Upper lobe of left lung (tissue), 6 donors: ENCODE measurements around the gene STUB1. TPM values are rescaled to one million over a fixed set of nuclear protein-coding genes. Genes with fewer than 3 reads are reported as not detected.
A peak's percentile ranks its signal among the peaks of the same experiment; 100 is the strongest.

Experiments
- ATAC-seq, 2 donors: fragments of 200-7000 bp; cut with Tn5 transposase; one replicate each; pipeline ENCODE4 v1.9.1; 2022; ENCODE audit warnings: mild to moderate bottlenecking in 2 of 2, moderate library complexity in 2 of 2; ENCODE audit not compliant: low FRiP score in 2 of 2
- DNase-seq, 2 donors: peaks; one replicate each; pipeline ENCODE4 v3.0.0-alpha.2; 2019 to 2020
- H3K27ac ChIP-seq, 4 donors: fragments of 200-600 bp; sonication (generic); one replicate each; pipeline ENCODE4 v1.5.1; 2016 to 2019
- H3K27me3 ChIP-seq, 4 donors: fragments of 200-600 bp; sonication (generic); one replicate each; pipeline ENCODE4 v1.5.1; 2017 to 2019
- H3K36me3 ChIP-seq, 4 donors: fragments of 200-600 bp; sonication (generic); one replicate each; pipeline ENCODE4 v1.5.1; 2016 to 2019
- H3K4me1 ChIP-seq, 4 donors: fragments of 200-600 bp; sonication (generic); one replicate each; pipeline ENCODE4 v1.5.1; 2018 to 2019
- H3K4me3 ChIP-seq, 4 donors: fragments of 200-600 bp; sonication (generic); one replicate each; pipeline ENCODE4 v1.5.1; 2017 to 2019; ENCODE audit warnings: mild to moderate bottlenecking in 2 of 4, moderate library complexity in 1 of 4
- H3K9me3 ChIP-seq, 4 donors: fragments of 200-600 bp; sonication (generic); one replicate each; pipeline ENCODE4 v1.5.1; 2018 to 2019
- CTCF ChIP-seq, 6 experiments: fragments of 450-650 bp in 4 of 6; fragments of 200-600 bp in 2 of 6; sonication (generic) in 2 of 6; IDR thresholded peaks; one replicate each; pipeline ENCODE4 v1.5.1; 2016 to 2019; ENCODE audit warnings: antibody characterized with exemption in 6 of 6
- EP300 ChIP-seq, 4 donors: sonication (generic); formaldehyde crosslinking; IDR thresholded peaks; one replicate each; pipeline ENCODE4 v1.5.1; 2017; ENCODE audit warnings: antibody characterized with exemption in 4 of 4, control low read depth in 2 of 4
- POLR2A ChIP-seq, 4 donors: fragments of 450-650 bp; IDR thresholded peaks; one replicate each; pipeline ENCODE4 v1.5.1; 2016 to 2017; ENCODE audit warnings: antibody characterized with exemption in 4 of 4, mild to moderate bottlenecking in 2 of 4
- POLR2AphosphoS5 ChIP-seq, 2 donors: sonication (generic); formaldehyde crosslinking; IDR thresholded peaks; one replicate each; pipeline ENCODE4 v1.5.1; 2017; ENCODE audit warnings: antibody characterized with exemption in 2 of 2
- WGBS, 2 donors: methylation state at CpG; one replicate each; pipeline ENCODE4 v1.1.5; 2017 to 2018; 5-methylcytosine and 5-hydroxymethylcytosine counted together
- total RNA-seq, 6 donors: library from RNA; depleted of rRNA in 4 of 6; stranded (reverse); fragments of >200 nt in 4 of 6; gene quantifications; one replicate each; pipeline versions ENCODE4 v1.1.0 to v1.2.1, GENCODE V29; 2016 to 2021
- donor health status: DM: no; HTN: no; CAD: no; lungs with moderate emphysema.
- donor health status: DM: no; HTN: yes; CAD: no; lungs with severe emphysema.

STUB1 gene
- total RNA-seq, 6 donors from 2014 or later = 101 to 186 (median 118) TPM

GRCh38 chr16:672371-672770 lies 7.8 kb upstream of the STUB1 start:
- Histone ChIP-seq H3K27ac (no peak overlapping the region), H3K4me1 (peaks cover 26 to 50% (median 28%) of the 10 kb centered on the region in 4 donors), H3K27me3 (no peaks in the 10 kb centered on the region), H3K9me3 (no peaks in the 10 kb centered on the region), H3K36me3 (peaks cover 24 to 52% (median 46%) of the 10 kb centered on the region in 4 donors), H3K4me3 (no peak overlapping the region)
- ATAC-seq = no peak
- peak in 1 of 2 donors; percentile 84 for DNase-seq
- no peak for TF ChIP-seq POLR2AphosphoS5 (IDR thresholded peaks at IDR 0.05)
- no peak for TF ChIP-seq CTCF (IDR thresholded peaks at IDR 0.05)
- no peak for TF ChIP-seq POLR2A (IDR thresholded peaks at IDR 0.05)
- 97 to 100% methylated on average over 2 to 13 of the region's 19 CpGs for WGBS, 2 donors

- Histone ChIP-seq H3K36me3 (peaks cover 24 to 52% (median 46%) of the 10 kb centered on the region in 4 donors), H3K4me1 (peaks cover 22 to 46% (median 24%) of the 10 kb centered on the region in 4 donors), H3K4me3 (no peak overlapping the region), H3K27me3 (no peaks in the 10 kb centered on the region), H3K9me3 (no peaks in the 10 kb centered on the region), H3K27ac (no peak overlapping the region)
- TF ChIP-seq EP300 (IDR thresholded peaks at IDR 0.05) (no peak), CTCF (IDR thresholded peaks at IDR 0.05) (no peak), POLR2A (IDR thresholded peaks at IDR 0.05) (no peak), POLR2AphosphoS5 (IDR thresholded peaks at IDR 0.05) (no peak)
- ATAC-seq = no peak
- peak in 1 of 2 donors; percentile 82 for DNase-seq
- 95 to 99% methylated on average over 20 to 21 of the region's 21 CpGs for WGBS, 2 donors
Measured at GRCh38 chr16:672851-673250, 7.4 kb upstream of the STUB1 start.

- TF ChIP-seq EP300 (IDR thresholded peaks at IDR 0.05) (no peak), POLR2AphosphoS5 (IDR thresholded peaks at IDR 0.05) (no peak), CTCF (IDR thresholded peaks at IDR 0.05) (no peak), POLR2A (IDR thresholded peaks at IDR 0.05) (no peak)
- Histone ChIP-seq H3K4me3 (no peak overlapping the region), H3K27me3 (no peaks in the 10 kb centered on the region), H3K27ac (no peak overlapping the region), H3K36me3 (peaks cover 24 to 52% (median 46%) of the 10 kb centered on the region in 4 donors), H3K4me1 (peaks cover 22 to 43% (median 23%) of the 10 kb centered on the region in 4 donors), H3K9me3 (no peaks in the 10 kb centered on the region)
- ATAC-seq (no peak), DNase-seq (peak in 1 of 2 donors; percentile 74)
- 93% methylated on average over 13 of the region's 18 CpGs; no CpG with 5 or more reads in 1 of the 2 donors for WGBS, 2 donors
Measured at GRCh38 chr16:673399-673991, 6.7 kb upstream of the STUB1 start.

GRCh38 chr16:674214-674881 lies 5.9 kb upstream of the STUB1 start:
- Histone ChIP-seq H3K4me1 (peaks cover 15 to 39% (median 19%) of the 10 kb centered on the region in 4 donors), H3K9me3 (no peaks in the 10 kb centered on the region), H3K27me3 (no peaks in the 10 kb centered on the region), H3K36me3 (peaks cover 24 to 48% (median 44%) of the 10 kb centered on the region in 4 donors), H3K4me3 (no peak overlapping the region), H3K27ac (no peak overlapping the region)
- TF ChIP-seq POLR2AphosphoS5 (IDR thresholded peaks at IDR 0.05) (no peak), CTCF (IDR thresholded peaks at IDR 0.05) (no peak), EP300 (IDR thresholded peaks at IDR 0.05) (no peak), POLR2A (IDR thresholded peaks at IDR 0.05) (no peak)
- 87 to 100% methylated on average over 1 to 21 of the region's 22 CpGs for WGBS, 2 donors
- ATAC-seq (no peak), DNase-seq (peak in 1 of 2 donors; percentile 80)
